ENCODE data around the gene SPANXN2. TPM values are rescaled to one million over a fixed set of nuclear protein-coding genes. Genes with fewer than 3 reads are reported as not detected.

SPANXN2 gene
- total RNA-seq = not detected in 2 replicates

GRCh38 chrX:143720652-143721051, at the start of gene SPANXN2:
Gene SPANXN2, minus strand, starts transcription at chrX:143720752. Its CDS starts 84 bp downstream, at chrX:143720668.

Other genes with a start within 250 kb of the SPANXN2 start
- gene SPANXN3, start 203.3 kb downstream of the SPANXN2 start, total RNA-seq = not detected in 2 replicates
- gene SLITRK4, start 84.7 kb downstream of the SPANXN2 start, total RNA-seq = 2.9 and 4.3 TPM in 2 replicates
- under 0.01 TPM in 1 of 2 replicates, not detected in the other for gene UBE2NL, start 163.3 kb upstream of the SPANXN2 start, total RNA-seq

All from bladder microvascular endothelial cell (primary cell).